ENCODE data around the gene ADPRM. TPM values are rescaled to one million over a fixed set of nuclear protein-coding genes. Genes with fewer than 3 reads are reported as not detected.
A peak's percentile ranks its signal among the peaks of the same experiment; 100 is the strongest.
"Not testable (repeated sequence)": the region's sequence is repeated elsewhere in the genome, so short reads cannot be mapped to it uniquely, and the experiment has no call there.

Gene ADPRM
- total RNA-seq, 6 experiments from 2014 or later, result 3.6 to 9.6 (median 4.5) TPM

- Histone ChIP-seq H3K4me3 (peak overlapping the region; percentile 74 to 76 (median 75)), H3K4me1 (peaks cover 0 to 38% (median 19%) of the 10 kb centered on the region in 4 donors), H3K27me3 (no peaks in the 10 kb centered on the region), H3K9me3 (no peaks in the 10 kb centered on the region), H3K36me3 (no peaks in the 10 kb centered on the region), H3K27ac (peak overlapping the region; percentile 94 to 99 (median 99))
- ATAC-seq, result no peak
- DNase-seq, result no peak
- intact Hi-C loops (cut with DNase I), result no loop called here
- WGBS (ENCODE audit: insufficient coverage, low coverage, low lambda C conversion rate, missing lambda C conversion rate), result 86% methylated on average over 10 of the region's 10 CpGs
- TF ChIP-seq POLR2A (IDR thresholded peaks at IDR 0.05), result no peak
- no peak for TF ChIP-seq CTCF (IDR thresholded peaks at IDR 0.05)
Measured at GRCh38 chr17:10728331-10728892, 31.0 kb downstream of the ADPRM start.

- intact Hi-C loops (cut with DNase I), result loop anchor here in 1 of 2 donors (10.0 kb wide), 1 partner anchor 115 kb away; no protein-coding TSS in a partner anchor
- peaks cover 0 to 32% (median 14%) of the 10 kb centered on the region in 4 donors for H3K4me1 ChIP-seq
Measured at GRCh38 chr17:10729334-10730193, 32.2 kb downstream of the ADPRM start, which contains the start of gene TMEM220. Gene TMEM220, minus strand, starts transcription at chr17:10730023. Its CDS starts 172 bp downstream, at chr17:10729851.

GRCh38 chr17:10730247-10730646 lies 32.9 kb downstream of the ADPRM start:
- ATAC-seq, result peak in 3 of 4 donors; percentile 2 to 4 (median 3)
- Histone ChIP-seq H3K4me1 (peaks cover 0 to 26% (median 11%) of the 10 kb centered on the region in 4 donors), H3K4me3 (peak overlapping the region; percentile 74 to 76 (median 75)), H3K27ac (peak overlapping the region; percentile 94 to 99 (median 99))
- H3K36me3 ChIP-seq, DNase-seq, H3K9me3 ChIP-seq, H3K27me3 ChIP-seq: not testable (repeated sequence)
- 5% methylated on average over 15 of the region's 15 CpGs for WGBS (ENCODE audit: insufficient coverage, low coverage, low lambda C conversion rate, missing lambda C conversion rate)
- intact Hi-C loops (cut with DNase I), result loop anchor here in 1 of 2 donors (10.0 kb wide), 1 partner anchor 115 kb away; no protein-coding TSS in a partner anchor

More at GRCh38 chr17:10729334-10730193, 32.2 kb downstream of the ADPRM start, which contains the start of gene TMEM220:
- H3K36me3 ChIP-seq, result no peaks in the 10 kb centered on the region
- H3K27ac ChIP-seq, result peak within 1 kb of the TSS; percentile 94 to 99 (median 99)
- DNase-seq, result peak; percentile 86 to 90 (median 90)
- peak within 1 kb of the TSS; percentile 74 to 76 (median 75) for H3K4me3 ChIP-seq
- TF ChIP-seq POLR2A (IDR thresholded peaks at IDR 0.05), result peak; percentile 97
- TF ChIP-seq CTCF (IDR thresholded peaks at IDR 0.05), result no peak
- 3% methylated on average over 41 of the region's 79 CpGs for WGBS (ENCODE audit: insufficient coverage, low coverage, low lambda C conversion rate, missing lambda C conversion rate)
- peak; percentile 83 to 93 (median 88) for ATAC-seq
- H3K9me3 ChIP-seq, result no peaks in the 10 kb centered on the region
- H3K27me3 ChIP-seq, result no peaks in the 10 kb centered on the region

GRCh38 chr17:10731408-10731879 lies 34.0 kb downstream of the ADPRM start:
- TF ChIP-seq POLR2A (IDR thresholded peaks at IDR 0.05), result no peak
- TF ChIP-seq CTCF (IDR thresholded peaks at IDR 0.05), result no peak
- WGBS (ENCODE audit: insufficient coverage, low coverage, low lambda C conversion rate, missing lambda C conversion rate), result 88% methylated on average over 6 of the region's 6 CpGs
- no peaks in the 10 kb centered on the region for H3K36me3 ChIP-seq
- H3K4me3 ChIP-seq, result peak overlapping the region in 2 of 3 donors; percentile 75 to 76
- DNase-seq (no peak), ATAC-seq (no peak)
- H3K27me3 ChIP-seq, result no peaks in the 10 kb centered on the region
- H3K27ac ChIP-seq, result peak overlapping the region; percentile 53 to 99 (median 99)
- intact Hi-C loops (cut with DNase I), result loop anchor here in 1 of 2 donors (10.0 kb wide), 1 partner anchor 113 kb away; no protein-coding TSS in a partner anchor
- peaks cover 0 to 16% (median 6%) of the 10 kb centered on the region in 4 donors for H3K4me1 ChIP-seq
- H3K9me3 ChIP-seq, result no peaks in the 10 kb centered on the region

- not testable (repeated sequence) for H3K9me3 ChIP-seq, ATAC-seq, H3K4me3 ChIP-seq, H3K27ac ChIP-seq, DNase-seq, H3K27me3 ChIP-seq, H3K36me3 ChIP-seq
- WGBS (ENCODE audit: insufficient coverage, low coverage, low lambda C conversion rate, missing lambda C conversion rate), result 96% methylated on average over 6 of the region's 6 CpGs
- peaks cover 0 to 12% (median 3%) of the 10 kb centered on the region in 4 donors for H3K4me1 ChIP-seq
- intact Hi-C loops (cut with DNase I), result loop anchor here in 1 of 2 donors (10.0 kb wide), 1 partner anchor 113 kb away; no protein-coding TSS in a partner anchor
Measured at GRCh38 chr17:10732121-10732520, 34.7 kb downstream of the ADPRM start.

Measured in right lobe of liver (tissue), 6 donors.